T-helper 1 cell treated with Interleukin-12 subunit alpha and Interleukin-12 subunit beta and Interleukin-4 antibody, amounts not matched to agents 30 ng/mL and 1 ng/mL, for 36 hours (primary cell): ENCODE measurements around the gene EML2. TPM values are rescaled to one million over a fixed set of nuclear protein-coding genes. Genes with fewer than 3 reads are reported as not detected.
"Not testable (repeated sequence)": the region's sequence is repeated elsewhere in the genome, so short reads cannot be mapped to it uniquely, and the experiment has no call there.

Experiments used
- intact Hi-C: fragments of 100-400 bp; cut with micrococcal nuclease; formaldehyde crosslinking; loops from one replicate; pipeline ENCODE4 v1.15.1; 2024
- total RNA-seq: library from RNA; stranded (reverse); gene quantifications from 2 replicates; pipeline ENCODE4 v1.2.3, GENCODE V29; 2022

The EML2 gene
- total RNA-seq, 1 donor from 2014 or later = 113 TPM

DNA sequence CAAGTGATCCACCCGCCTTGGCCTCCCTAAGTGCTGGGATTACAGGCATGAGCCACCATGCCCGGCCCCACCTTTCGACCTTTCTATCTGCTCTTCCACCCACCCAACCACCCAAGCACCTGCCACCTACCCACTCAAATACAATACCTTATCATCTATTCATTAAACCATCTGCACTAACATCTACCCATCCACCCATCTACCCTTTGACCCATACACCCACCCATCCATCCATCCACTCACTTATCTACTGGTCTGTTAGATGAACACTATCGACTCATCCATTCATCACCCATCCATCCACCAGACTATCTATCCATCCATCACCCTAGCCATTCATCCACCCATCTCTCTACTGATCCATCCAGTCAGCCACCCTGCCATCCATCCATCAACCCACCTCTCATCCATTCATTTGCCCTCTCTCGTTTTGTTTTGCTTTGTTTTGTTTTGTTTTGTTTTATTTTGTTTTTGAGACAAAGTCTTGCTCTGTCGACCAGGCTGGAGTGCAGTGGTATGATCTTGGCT, 17.2 kb downstream of the EML2 start:
- intact Hi-C loops = no loop called here

- intact Hi-C loops = no loop called here
Observed at GRCh38 chr19:45621389-45621788, 17.8 kb downstream of the EML2 start.

GRCh38 chr19:45616704-45617017, 22.5 kb downstream of the EML2 start:
- intact Hi-C loops = loop anchor here (1.0 kb wide), 4 partner anchors 26 to 119 kb away; partner anchors contain the start of genes OPA3 and RTN2

DNA sequence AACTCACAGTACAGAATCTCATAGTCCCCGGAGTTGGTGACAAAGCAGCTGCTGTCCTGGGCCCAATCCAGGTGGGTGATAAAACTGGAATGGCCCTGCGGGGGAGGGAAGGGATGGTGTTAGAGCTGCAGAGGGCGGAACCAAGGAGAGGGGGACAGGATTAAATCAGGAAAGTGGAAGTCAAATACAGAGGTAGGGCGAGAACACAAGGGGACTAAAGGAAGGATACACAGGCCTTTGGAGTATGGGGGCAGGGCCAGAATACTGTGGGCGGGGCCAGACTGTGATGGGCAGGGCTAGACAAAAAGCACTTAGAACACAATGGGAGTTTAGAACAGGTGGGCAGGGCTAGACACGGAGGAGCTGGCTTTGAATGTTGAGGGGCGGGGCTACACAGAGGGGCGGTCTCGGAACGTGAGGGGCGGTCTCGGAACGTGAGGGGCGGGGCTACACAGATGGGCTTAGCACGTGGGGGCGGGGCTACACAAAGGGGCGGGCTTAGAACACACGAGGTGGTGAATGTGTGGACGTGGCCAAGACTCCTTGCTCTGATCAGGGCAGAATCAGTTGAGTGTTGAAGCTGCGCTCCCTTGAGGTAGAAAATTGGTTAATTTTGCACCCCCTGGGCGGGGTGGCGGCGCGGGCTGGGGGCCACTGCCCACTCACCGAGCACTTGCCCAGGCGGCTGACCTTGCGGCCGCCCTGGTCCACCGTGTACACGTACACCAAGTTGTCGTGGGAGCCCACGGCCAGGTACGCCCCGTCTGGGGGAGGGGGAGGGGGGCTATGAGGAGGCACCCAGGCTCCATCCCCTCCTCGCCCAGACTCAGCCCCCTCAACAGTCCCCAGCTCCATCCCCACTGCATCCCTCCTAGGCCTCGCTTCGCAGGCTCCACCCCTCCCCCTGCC, 23.1 kb downstream of the EML2 start:
- intact Hi-C loops = loop anchor here (1.0 kb wide), 4 partner anchors 26 to 119 kb away; partner anchors contain the start of genes OPA3 and RTN2

DNA sequence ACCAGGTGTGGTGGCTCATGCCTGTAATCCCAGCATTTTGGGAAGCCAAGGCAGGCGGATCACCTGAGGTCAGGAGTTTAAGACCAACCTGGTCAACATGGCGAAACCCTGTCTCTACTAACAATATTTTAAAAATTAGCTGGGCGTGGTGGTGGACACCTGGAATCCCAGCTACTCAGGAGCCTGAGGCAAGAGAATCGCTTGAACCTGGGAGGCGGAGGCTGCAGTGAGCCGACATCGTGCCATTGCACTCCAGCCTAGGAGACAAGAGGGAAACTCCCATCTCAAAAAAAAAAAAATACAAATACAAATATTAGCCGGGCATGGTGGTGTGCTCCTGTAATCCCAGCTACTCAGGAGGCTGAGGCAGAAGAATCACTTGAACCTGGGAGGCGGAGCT, 24.1 kb downstream of the EML2 start:
- intact Hi-C loops = not testable (repeated sequence)

DNA sequence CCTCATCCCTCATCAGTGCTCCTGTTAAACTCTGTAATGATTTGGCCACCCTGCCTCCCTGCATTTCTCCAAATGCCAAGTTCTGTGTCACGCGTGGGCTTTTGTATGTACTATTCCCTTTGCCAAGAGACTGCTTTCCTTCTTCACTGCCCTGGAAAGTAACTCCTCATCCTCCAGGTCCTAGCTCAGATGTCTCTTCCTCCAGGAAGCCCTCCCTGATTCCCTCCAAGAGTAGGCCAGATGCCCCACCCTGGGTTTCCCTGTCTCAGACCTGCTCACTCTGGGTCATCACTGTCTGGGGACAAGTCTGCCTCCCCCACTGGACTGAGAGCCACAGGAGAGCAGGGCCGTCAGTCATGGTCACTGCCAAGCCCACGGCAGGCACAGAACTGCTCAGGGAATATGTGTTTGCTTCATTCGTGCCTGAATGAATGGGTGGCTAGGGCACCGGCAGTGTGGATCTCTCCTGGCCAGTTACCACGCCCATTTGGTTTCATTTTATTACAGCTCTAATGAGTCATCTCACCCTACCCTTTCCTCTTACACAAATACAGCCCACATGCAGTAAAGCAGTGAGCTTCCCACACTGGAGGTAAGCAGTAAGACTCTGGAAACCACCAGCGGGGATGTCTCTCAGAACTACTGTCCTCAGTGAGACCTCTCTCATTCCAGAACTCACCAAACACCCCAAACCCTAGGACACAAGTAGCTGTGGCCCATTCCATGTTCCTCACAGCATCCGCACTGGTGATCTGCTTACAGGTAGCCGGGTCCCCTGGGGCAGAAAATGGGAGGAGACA, 25.1 kb downstream of the EML2 start:
- intact Hi-C loops = loop anchor here (1.0 kb wide), 1 partner anchor 52 kb away; no protein-coding TSS in a partner anchor

- intact Hi-C loops = no loop called here
Observed at GRCh38 chr19:45608948-45609347, 30.2 kb downstream of the EML2 start.

DNA sequence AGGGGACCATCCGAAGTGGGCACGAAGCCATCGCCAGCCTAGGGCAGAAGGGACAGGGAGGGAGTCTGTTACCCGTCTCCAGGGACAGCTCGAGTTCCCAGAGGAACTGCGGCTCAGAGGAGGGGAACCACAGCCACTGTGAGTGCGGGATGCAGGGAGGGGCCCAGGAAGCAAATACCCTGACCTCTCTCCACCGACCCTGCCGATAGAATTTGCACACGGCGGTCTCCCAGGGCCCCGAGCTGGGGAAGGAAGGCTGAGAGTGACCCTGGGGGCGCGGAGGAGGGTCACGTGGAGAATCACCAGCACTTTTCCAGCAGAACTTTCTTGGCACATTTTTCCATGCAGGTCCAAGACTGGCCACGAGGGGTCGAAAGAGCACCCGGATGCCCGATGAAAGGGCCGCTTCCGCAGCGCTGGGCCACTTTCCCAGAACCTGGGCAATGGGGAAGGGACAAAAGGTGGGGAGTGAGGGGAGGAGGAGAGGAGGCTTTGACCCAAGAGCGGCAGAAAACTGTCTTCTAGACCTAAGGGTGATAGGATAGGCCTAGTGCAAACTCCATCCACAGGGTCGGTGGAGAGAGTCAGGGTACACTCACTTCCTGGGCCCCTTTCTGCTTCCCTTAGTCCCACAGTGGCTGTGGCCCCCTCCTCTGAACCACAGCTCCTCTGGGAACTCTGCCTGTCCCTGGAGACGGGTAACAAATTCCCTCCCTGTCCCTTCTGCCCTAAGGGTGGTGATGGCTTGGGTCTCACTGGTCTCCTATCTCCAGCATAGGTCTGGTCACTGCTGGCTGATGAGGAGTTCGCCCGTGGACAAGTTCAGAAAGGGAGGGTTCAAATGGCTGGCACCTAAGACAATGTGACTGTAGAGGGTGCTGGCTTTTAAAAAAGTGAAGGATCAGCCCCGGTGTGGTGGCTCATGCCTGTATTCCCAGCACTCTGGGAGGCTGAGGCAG, 31.8 kb downstream of the EML2 start:
- intact Hi-C loops = loop anchor here (1.0 kb wide), 1 partner anchor 35 kb away; no protein-coding TSS in a partner anchor

- intact Hi-C loops = no loop called here
Observed at GRCh38 chr19:45601524-45602374, 37.4 kb downstream of the EML2 start, which contains the start of gene GPR4. GPR4 (minus strand) TSS chr19:45602212; CDS start chr19:45591866, 10,346 bp downstream.

- intact Hi-C loops = no loop called here
Observed at GRCh38 chr19:45601115-45601514, 38.1 kb downstream of the EML2 start.

- intact Hi-C loops = no loop called here
Observed at GRCh38 chr19:45600340-45600885, 38.8 kb downstream of the EML2 start.

DNA sequence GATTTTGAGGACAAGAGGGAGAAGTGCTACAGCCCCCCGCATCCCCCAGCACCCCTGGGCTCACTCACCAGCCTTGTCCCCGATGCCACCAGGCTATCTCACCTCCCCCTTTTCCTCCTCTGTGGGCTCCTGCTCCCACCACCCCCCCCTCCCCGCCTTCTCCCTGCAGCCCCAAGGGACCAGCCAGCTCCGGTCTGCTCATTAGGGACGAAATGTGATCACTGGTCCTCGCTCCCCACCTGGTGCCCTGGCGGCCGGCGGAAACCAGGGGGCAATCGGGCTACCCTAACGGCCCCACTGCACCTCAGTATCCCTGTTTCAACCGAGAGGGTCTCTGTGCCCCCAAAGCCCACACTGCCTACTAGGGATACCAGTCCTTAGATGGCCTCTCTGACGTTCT, 39.9 kb downstream of the EML2 start:
- intact Hi-C loops = no loop called here

DNA sequence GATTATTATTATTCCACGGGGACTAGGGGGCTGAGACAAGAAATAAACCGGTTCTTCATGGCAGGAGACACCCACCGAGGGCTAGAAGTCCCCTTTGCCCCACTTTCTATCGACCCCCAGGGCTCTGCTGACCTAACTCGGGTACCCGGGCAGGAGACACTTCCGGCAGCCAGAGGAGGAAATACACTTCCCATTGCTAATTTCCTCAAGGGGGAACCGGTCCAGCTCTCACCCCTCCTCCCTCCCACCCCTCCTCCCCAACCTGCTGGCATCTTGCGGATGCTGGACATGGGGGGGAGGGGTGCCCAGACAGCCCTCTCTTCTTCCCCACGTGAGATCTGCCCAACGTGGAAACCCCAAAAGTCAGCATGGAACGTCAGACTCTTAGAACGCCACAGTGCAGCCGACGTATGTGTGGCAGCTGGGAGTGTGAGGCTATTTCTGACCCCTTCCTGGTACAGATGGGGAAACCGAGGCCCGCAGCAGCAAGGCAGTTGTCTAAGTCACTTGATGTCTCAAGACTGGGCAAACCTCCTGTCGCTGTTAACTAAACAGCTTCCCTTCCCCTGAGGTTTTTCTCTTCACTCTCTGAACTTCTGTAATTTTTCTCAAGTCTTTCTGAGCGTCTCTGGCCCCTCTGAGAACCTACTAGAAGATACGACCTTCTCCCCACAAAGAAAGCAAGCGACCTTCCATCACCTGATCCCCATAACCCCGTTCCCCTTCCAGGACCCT, 40.8 kb downstream of the EML2 start:
- intact Hi-C loops = no loop called here

GRCh38 chr19:45597425-45598111, 41.6 kb downstream of the EML2 start:
- intact Hi-C loops = no loop called here

- intact Hi-C loops = no loop called here
Observed at GRCh38 chr19:45595814-45596213, 43.4 kb downstream of the EML2 start.

DNA sequence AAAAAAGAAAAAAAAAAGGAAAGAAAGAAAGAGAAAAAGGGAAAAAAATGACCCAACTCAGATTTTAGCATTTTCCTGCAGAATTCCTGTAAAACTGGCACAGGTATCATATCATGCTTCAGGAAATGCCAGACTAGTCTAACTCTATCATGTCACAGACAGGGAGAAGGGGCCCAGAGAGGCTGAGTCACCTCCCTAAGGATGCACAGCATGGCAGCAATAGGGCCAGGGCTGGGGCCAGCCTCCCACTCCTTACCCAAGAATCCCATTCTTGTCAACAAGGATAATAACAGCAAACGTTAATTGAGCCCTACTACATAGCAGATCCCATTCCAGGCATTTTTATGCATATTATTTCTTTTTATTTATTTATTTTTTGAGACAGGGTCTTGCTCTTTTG, 45.7 kb downstream of the EML2 start:
- intact Hi-C loops = no loop called here

DNA sequence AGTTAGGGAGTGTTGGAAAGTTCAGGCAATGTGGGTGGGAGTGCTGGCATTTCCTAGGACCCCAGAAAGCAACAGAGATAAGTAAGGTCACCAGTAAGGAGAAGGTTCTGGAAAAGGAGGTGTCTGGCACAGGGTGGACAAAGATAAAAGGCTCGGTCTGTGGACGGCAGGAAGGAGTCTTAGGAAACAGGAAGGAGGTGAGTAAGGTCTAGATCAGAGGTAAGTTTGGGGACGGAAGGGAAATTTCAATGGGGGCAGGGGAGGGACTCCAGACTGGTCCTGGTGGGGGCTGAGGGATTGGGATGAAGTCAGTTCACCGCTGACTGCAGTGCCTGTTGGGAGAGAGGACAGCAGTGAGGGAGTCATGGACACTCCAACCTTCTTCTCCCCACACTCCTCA, 46.8 kb downstream of the EML2 start:
- intact Hi-C loops = no loop called here

DNA sequence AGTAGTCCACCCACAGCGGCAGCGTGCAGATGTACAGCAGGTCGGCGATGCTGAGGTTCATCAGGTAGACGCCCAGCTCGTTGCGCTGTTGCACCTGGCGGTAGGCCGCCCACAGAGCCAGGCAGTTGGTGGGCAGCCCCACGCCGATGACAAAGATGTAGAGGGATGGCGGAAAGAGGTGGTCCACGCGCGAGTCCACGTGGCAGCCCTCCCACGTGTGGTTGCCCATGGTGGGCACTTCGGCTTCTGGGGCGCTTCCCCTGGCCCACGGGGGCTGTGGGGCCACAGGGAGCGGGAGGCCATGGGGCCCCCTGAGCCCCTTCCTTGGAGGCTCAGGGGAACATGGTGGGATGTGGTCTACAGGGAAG, 47.6 kb downstream of the EML2 start:
- intact Hi-C loops = no loop called here
